Retina (tissue), 1 donor: ENCODE results near the gene MLX.

Experiments
- DNase-seq: peaks from one replicate; pipeline ENCODE4 v3.0.0-alpha.2; 2016

The MLX gene

DNA sequence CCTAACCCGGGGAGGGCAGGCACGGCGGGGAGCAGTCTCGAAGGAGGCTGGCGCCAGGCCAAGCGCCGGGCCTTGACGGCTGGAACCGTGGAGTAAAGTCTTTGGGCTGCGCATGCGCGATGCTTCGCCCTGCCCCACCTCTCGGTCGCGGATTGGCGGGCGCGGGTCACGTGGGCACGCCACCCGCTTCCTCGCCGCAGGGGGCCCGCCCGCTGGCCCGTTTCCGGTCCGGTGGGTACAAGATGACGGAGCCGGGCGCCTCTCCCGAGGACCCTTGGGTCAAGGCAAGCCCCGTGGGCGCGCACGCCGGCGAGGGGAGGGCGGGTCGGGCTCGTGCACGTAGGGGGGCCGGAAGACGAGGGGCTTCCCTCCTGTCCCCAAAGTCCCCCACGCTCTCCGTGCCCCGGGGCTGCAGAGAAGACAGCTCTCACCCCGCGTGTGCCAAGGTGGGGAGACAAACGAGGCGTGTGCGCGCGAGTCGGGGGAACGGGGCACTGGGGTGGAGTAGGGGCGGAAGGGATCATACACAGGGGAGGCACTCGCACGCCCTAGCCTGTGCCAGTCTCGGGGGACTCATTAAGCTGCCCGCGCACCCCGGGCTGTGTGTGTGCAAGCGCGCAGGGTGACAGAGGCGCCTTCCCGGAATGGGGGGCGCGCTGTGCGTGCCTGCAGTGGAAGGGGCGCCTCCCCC, at the start of gene MLX:
MLX (plus strand) TSS at position 218 of the 691 bp plus-strand sequence; CDS start at position 243, 25 bp downstream.
- DNase-seq, result peak; percentile 94

GRCh38 chr17:42517516-42517915, 49.4 kb upstream of the MLX start:
- DNase-seq, result peak; percentile 76

DNA sequence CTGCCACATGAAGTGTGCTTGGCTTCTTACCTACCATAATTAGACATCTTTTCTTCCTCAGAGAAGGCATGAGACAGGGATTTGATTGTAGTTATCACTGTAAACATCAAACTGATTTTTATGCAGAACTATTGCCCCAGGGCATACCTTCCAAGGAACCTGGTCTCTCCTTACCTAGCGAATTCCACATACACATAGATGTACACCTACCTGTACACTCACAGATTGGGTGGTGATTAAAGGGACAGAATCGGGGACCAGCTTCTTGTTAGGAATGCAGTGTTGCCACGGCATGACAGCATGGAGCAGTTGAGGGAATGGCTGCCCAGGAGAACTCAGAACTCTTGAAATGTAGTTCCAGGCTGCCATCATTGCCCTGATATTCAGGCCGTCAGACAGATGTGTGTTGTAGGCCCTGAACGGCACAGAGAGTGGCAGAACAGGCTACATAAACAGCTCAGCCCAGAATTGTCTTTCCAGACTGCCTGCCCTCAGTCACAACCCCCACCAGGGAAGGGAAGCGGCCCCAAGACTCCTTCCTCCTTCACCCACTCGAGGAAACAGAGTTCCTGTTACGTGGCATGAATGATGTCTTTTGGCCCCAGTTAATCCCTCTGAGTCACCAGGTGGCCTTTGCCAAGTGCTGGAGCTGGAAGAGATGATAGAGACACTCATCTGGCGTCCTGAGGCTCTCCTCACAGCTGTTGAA, 48.7 kb upstream of the MLX start:
- no peak for DNase-seq

DNA sequence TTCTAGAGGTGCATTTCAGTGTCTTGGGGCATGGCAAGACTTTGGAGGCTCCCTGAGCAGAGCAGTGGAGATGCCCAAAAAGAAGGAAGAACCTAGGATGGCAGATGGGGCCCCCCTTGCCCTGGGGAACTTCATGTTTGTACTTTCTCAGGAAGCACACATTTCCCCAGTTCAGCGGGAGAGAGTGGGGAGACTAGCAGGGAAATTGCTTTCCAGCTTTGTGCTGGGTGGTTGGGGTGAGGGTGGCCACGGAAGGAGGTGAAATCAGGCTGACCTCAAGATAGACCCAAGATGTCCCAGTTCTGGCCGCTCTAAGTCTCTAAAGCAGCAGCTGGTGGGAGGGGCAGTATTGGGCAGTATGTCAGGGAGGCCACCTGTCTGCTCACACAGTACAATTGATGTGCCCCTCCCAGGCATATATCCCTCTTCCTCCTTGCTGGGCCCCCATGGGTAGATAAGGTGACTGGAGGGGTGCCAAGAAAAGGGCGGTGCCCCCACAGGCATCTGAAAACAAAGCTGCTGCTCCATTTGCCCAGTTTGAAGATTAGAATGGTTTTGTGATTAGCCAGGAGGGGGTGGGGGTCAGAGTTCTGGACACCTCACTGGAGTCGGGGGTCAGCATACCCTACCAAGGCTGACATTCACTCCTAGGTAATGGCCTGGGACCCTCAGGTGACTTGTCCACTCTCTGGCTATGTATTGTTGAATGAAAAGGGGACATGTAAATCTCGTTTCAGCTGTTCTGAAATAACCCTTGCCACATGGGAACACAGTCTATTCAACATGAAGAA, 48.0 kb upstream of the MLX start:
- no peak for DNase-seq

- DNase-seq, result peak; percentile 19
Measured at GRCh38 chr17:42519546-42520491, 47.1 kb upstream of the MLX start.

- no peak for DNase-seq
Measured at GRCh38 chr17:42520540-42520951, 46.4 kb upstream of the MLX start.

DNA sequence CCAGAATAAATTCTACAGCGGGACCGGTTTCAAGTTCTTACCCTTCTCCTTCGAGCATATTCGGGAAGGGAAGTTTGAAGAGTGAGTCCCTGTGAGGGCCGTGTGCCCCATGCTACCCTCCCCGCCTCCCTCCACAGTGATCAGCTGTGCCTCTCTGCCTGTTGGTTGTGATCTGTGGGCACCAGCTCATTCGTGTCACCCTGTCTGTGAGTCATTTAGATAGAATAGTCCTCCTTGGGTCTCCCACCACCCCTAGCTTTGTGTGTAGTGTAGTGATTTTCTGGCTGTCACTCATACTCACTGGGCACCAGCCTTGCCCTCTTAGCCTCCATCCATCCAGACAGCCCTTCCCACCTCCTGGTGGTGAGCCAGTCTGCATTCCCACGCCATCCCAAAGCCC, 45.9 kb upstream of the MLX start:
- DNase-seq, result no peak

GRCh38 chr17:42521666-42522262, 45.1 kb upstream of the MLX start:
- DNase-seq, result no peak

- no peak for DNase-seq
Measured at GRCh38 chr17:42522263-42522790, 44.6 kb upstream of the MLX start.

GRCh38 chr17:42522798-42523278, 44.1 kb upstream of the MLX start:
- no peak for DNase-seq

DNA sequence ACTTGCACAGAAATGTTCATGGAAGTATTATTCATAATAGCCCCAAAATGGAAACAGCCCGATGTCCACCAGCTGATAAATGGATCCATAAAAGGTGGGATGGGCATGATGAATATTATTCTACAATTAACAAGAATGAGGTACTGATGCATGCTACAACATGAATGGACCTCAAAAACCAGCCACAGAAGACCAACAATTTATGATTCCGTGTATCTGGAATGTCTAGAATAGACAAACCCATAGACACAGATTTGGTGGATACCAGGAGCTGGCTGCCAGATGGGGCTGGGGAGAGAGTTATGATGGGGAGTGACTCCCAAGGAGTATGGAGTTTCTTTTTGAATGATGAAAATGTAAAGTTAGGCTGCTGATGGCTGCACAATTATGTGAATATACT, 41.7 kb upstream of the MLX start:
- DNase-seq, result no peak

DNA sequence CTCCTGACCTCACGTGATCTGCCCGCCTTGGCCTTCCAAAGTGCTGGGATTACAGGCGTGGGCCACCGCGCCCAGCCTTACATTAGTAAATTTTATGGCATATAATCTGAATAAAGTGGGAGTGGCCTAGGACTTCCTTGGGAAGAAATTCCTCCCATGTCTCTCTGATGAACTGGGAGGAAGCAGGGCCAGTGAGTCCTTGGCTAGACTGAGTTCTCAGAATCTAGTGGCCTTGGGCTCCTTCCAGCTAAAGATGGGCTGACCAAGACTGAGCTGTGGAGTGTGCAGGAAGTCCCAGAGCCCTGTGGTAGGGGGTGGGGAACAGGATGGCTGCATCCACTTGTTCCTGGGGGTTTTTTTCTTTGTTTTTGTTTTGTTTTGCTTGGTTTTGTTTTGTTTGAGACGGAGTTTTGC, 40.9 kb upstream of the MLX start:
- DNase-seq, result no peak

- DNase-seq, result no peak
Measured at GRCh38 chr17:42527932-42528331, 39.0 kb upstream of the MLX start.

DNA sequence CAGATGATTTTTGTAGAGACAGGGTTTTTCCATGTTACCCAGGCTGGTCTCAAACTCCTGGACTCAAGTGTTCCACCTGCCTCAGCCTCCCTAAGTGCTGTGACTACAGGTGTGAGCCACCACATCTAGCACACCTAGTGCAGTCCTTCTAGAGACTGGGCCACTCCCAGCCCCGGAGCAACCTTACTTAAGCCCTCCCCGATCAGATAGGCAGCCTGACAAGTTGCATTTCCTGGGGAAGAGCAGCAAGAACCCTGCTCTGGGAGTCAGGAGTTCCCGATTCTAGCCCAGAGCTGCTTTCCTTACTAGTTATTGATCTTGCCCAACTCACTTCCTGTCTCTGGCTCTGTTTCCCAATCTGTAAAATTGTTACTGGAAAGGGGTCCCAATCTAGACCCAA, 37.8 kb upstream of the MLX start:
- DNase-seq, result no peak

DNA sequence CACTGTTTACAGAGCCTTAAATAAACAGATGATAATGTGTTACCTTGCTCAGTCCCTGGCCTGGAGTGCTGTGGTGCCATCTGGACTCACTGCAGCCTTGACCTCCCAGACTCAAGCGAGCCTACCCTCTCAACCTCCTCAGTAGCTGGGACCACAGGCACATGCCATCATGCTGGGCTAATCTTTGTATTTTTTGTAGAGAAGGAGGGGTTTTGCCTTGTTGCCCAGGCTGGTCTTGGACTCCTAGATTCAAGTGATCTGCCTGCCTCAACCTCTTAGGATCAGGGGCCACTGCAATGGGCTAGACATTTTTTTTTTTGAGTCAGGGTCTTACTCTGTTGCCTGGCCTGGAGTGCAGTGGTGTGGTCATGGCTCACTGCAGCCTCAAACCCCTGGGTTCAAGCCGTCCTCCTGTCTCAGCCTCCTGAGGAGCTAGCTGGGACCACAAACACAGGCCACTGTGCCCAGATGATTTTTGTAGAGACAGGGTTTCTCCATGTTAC, 35.9 kb upstream of the MLX start:
- DNase-seq, result no peak

- peak; percentile 77 for DNase-seq
Measured at GRCh38 chr17:42531455-42532354, 35.2 kb upstream of the MLX start.

GRCh38 chr17:42535155-42536047, 31.5 kb upstream of the MLX start:
- no peak for DNase-seq

DNA sequence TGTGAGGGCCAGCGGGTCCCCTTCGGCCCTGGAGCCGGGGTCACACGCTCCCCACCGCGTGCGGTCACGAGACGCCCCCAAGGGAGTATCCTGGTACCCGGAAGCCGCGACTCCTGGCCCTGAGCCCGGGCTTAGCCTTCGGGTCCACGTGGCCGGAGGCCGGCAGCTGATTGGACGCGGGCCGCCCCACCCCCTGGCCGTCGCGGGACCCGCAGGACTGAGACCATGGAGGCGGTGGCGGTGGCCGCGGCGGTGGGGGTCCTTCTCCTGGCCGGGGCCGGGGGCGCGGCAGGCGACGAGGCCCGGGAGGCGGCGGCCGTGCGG, 30.9 kb upstream of the MLX start, which contains the start of gene NAGLU:
NAGLU (plus strand) TSS at position 194 of the 324 bp plus-strand sequence; CDS start at position 226, 32 bp downstream.
- peak; percentile 87 for DNase-seq
